Measurements from ENCODE around the gene CACNA1B.

CACNA1B gene

GRCh38 chr9:138038244-138038671 is 160.7 kb downstream of the CACNA1B start:
- Mint-ChIP-seq H3K27me3 (peaks cover 12% of the 10 kb centered on the region), H3K4me1 (no peaks in the 10 kb centered on the region), H3K4me3 (no peak overlapping the region), H3K9me3 (no peaks in the 10 kb centered on the region), H3K36me3 (no peaks in the 10 kb centered on the region), H3K27ac (no peak overlapping the region)
- DNase-seq, result no peak
- CTCF ChIA-PET, result no interaction called here

- CTCF ChIA-PET, result no interaction called here
- Mint-ChIP-seq H3K36me3 (no peaks in the 10 kb centered on the region), H3K4me1 (no peaks in the 10 kb centered on the region), H3K27ac (no peak overlapping the region), H3K4me3 (no peak overlapping the region), H3K27me3 (peaks cover 7% of the 10 kb centered on the region), H3K9me3 (no peaks in the 10 kb centered on the region)
- DNase-seq, result no peak
Observed at GRCh38 chr9:138040446-138041430, 163.2 kb downstream of the CACNA1B start.

- Mint-ChIP-seq H3K36me3 (no peaks in the 10 kb centered on the region), H3K9me3 (no peaks in the 10 kb centered on the region), H3K27me3 (peaks cover 7% of the 10 kb centered on the region), H3K4me1 (no peaks in the 10 kb centered on the region), H3K27ac (no peak overlapping the region), H3K4me3 (no peak overlapping the region)
- CTCF ChIA-PET, result no interaction called here
- DNase-seq, result no peak
Observed at GRCh38 chr9:138042146-138042545, 164.6 kb downstream of the CACNA1B start.

- Mint-ChIP-seq H3K4me1 (no peaks in the 10 kb centered on the region), H3K27me3 (peaks cover 7% of the 10 kb centered on the region), H3K4me3 (no peak overlapping the region), H3K9me3 (no peaks in the 10 kb centered on the region), H3K36me3 (no peaks in the 10 kb centered on the region), H3K27ac (no peak overlapping the region)
- CTCF ChIA-PET, result no interaction called here
- DNase-seq, result no peak
Observed at GRCh38 chr9:138042640-138043039, 165.1 kb downstream of the CACNA1B start.

- H3K27me3 Mint-ChIP-seq, result peaks cover 6% of the 10 kb centered on the region
- H3K36me3 Mint-ChIP-seq, result no peaks in the 10 kb centered on the region
- no peak overlapping the region for H3K27ac Mint-ChIP-seq
- CTCF ChIA-PET, result no interaction called here
- no peaks in the 10 kb centered on the region for H3K4me1 Mint-ChIP-seq
- H3K4me3 Mint-ChIP-seq, result no peak overlapping the region
- no peaks in the 10 kb centered on the region for H3K9me3 Mint-ChIP-seq
- no peak for DNase-seq
Observed at GRCh38 chr9:138043061-138043410, 165.5 kb downstream of the CACNA1B start.

- H3K9me3 Mint-ChIP-seq, result no peaks in the 10 kb centered on the region
- H3K36me3 Mint-ChIP-seq, result no peaks in the 10 kb centered on the region
- no peak overlapping the region for H3K27ac Mint-ChIP-seq
- CTCF ChIA-PET, result no interaction called here
- no peak for DNase-seq
- no peak overlapping the region for H3K4me3 Mint-ChIP-seq
- peaks cover under 1% of the 10 kb centered on the region for H3K27me3 Mint-ChIP-seq
- no peaks in the 10 kb centered on the region for H3K4me1 Mint-ChIP-seq
Observed at GRCh38 chr9:138043411-138044345, 166.1 kb downstream of the CACNA1B start.

- no peak for DNase-seq
- no peaks in the 10 kb centered on the region for H3K36me3 Mint-ChIP-seq
- peaks cover 2% of the 10 kb centered on the region for H3K27me3 Mint-ChIP-seq
- H3K27ac Mint-ChIP-seq, result no peak overlapping the region
- no peak overlapping the region for H3K4me3 Mint-ChIP-seq
- H3K9me3 Mint-ChIP-seq, result no peaks in the 10 kb centered on the region
- CTCF ChIA-PET, result no interaction called here
- no peaks in the 10 kb centered on the region for H3K4me1 Mint-ChIP-seq
Observed at GRCh38 chr9:138044485-138045383, 167.2 kb downstream of the CACNA1B start.

- no peaks in the 10 kb centered on the region for H3K36me3 Mint-ChIP-seq
- no peaks in the 10 kb centered on the region for H3K9me3 Mint-ChIP-seq
- H3K4me3 Mint-ChIP-seq, result no peak overlapping the region
- H3K27ac Mint-ChIP-seq, result no peak overlapping the region
- peaks cover 6% of the 10 kb centered on the region for H3K27me3 Mint-ChIP-seq
- DNase-seq, result no peak
- H3K4me1 Mint-ChIP-seq, result no peaks in the 10 kb centered on the region
- CTCF ChIA-PET, result no interaction called here
Observed at GRCh38 chr9:138045541-138046490, 168.2 kb downstream of the CACNA1B start.

GRCh38 chr9:138046641-138047301 is 169.2 kb downstream of the CACNA1B start:
- H3K36me3 Mint-ChIP-seq, result no peaks in the 10 kb centered on the region
- H3K4me3 Mint-ChIP-seq, result no peak overlapping the region
- no peaks in the 10 kb centered on the region for H3K9me3 Mint-ChIP-seq
- CTCF ChIA-PET, result no interaction called here
- DNase-seq, result no peak
- H3K4me1 Mint-ChIP-seq, result no peaks in the 10 kb centered on the region
- H3K27me3 Mint-ChIP-seq, result peaks cover 12% of the 10 kb centered on the region
- no peak overlapping the region for H3K27ac Mint-ChIP-seq

- peaks cover 14% of the 10 kb centered on the region for H3K27me3 Mint-ChIP-seq
- H3K4me1 Mint-ChIP-seq, result no peaks in the 10 kb centered on the region
- DNase-seq, result no peak
- H3K36me3 Mint-ChIP-seq, result no peaks in the 10 kb centered on the region
- no peak overlapping the region for H3K27ac Mint-ChIP-seq
- H3K9me3 Mint-ChIP-seq, result no peaks in the 10 kb centered on the region
- CTCF ChIA-PET, result no interaction called here
- no peak overlapping the region for H3K4me3 Mint-ChIP-seq
Observed at GRCh38 chr9:138047469-138048040, 170.0 kb downstream of the CACNA1B start.

- Mint-ChIP-seq H3K27ac (no peak overlapping the region), H3K9me3 (no peaks in the 10 kb centered on the region), H3K4me1 (no peaks in the 10 kb centered on the region), H3K36me3 (no peaks in the 10 kb centered on the region), H3K27me3 (peaks cover 14% of the 10 kb centered on the region), H3K4me3 (no peak overlapping the region)
- CTCF ChIA-PET, result no interaction called here
- no peak for DNase-seq
Observed at GRCh38 chr9:138048184-138048583, 170.6 kb downstream of the CACNA1B start.

GRCh38 chr9:138049085-138049778 is 171.7 kb downstream of the CACNA1B start:
- Mint-ChIP-seq H3K27me3 (peaks cover 18% of the 10 kb centered on the region), H3K36me3 (no peaks in the 10 kb centered on the region), H3K9me3 (no peaks in the 10 kb centered on the region), H3K4me1 (no peaks in the 10 kb centered on the region), H3K4me3 (no peak overlapping the region), H3K27ac (no peak overlapping the region)
- DNase-seq, result no peak
- CTCF ChIA-PET, result no interaction called here

All from activated naive CD4-positive, alpha-beta T cell treated with anti-CD3 and anti-CD28 coated beads, Interleukin-2, amount 10 ng/mL, durations not matched to agents 7 days and 5 days (primary cell).